K562 (cell line): ENCODE data around the gene TTL. TPM values are rescaled to one million over a fixed set of nuclear protein-coding genes. Genes with fewer than 3 reads are reported as not detected.

Experiments used
- ARHGAP35 ChIP-seq: fragments of 450-650 bp; IDR thresholded peaks from 2 replicates; pipeline ENCODE4 v1.6.1; 2018; ENCODE audit not compliant: partially characterized antibody
- ATF6 ChIP-seq: sonication (generic); formaldehyde crosslinking; IDR thresholded peaks from 2 replicates; pipeline ENCODE4 v1.4.0; 2020; ENCODE audit warnings: mild to moderate bottlenecking, missing genetic modification reagents
- CBX3 ChIP-seq, 2 experiments: IDR thresholded peaks; 1 replicate in 1 of 2; 2 replicates in 1 of 2; pipeline ENCODE4 v1.6.1; 2012; ENCODE audit warnings: inconsistent platforms in 2 of 2, low read length in 2 of 2, borderline replicate concordance in 1 of 2, control low read depth in 1 of 2
- CREM ChIP-seq: IDR thresholded peaks from 2 replicates; pipeline ENCODE4 v1.6.1; 2014; ENCODE audit warnings: antibody characterized with exemption, low read depth
- FOXJ2 ChIP-seq: fragments of 200-800 bp; sonication (Bioruptor generic); IDR thresholded peaks from 2 replicates; pipeline ENCODE4 v1.6.1; 2016; ENCODE audit warnings: missing genetic modification characterization, missing compliant biosample characterization
- FOXM1 ChIP-seq, 2 experiments: fragments of 450-650 bp in 1 of 2; sonication (generic) in 1 of 2; formaldehyde crosslinking in 1 of 2; IDR thresholded peaks; 2 replicates each; pipeline versions ENCODE4 v1.6.1 to v1.9.0; 2017 to 2022; ENCODE audit warnings: low read depth in 2 of 2, mild to moderate bottlenecking in 2 of 2, missing genetic modification reagents in 1 of 2, moderate library complexity in 1 of 2
- HNRNPLL ChIP-seq: fragments of 200-400 bp; formaldehyde crosslinking; IDR thresholded peaks from 2 replicates; pipeline ENCODE4 v1.6.1; 2017; ENCODE audit warnings: low read length, low read depth, mild to moderate bottlenecking; ENCODE audit not compliant: poor library complexity, severe bottlenecking
- JUND ChIP-seq, 2 experiments: IDR thresholded peaks; 2 replicates in 1 of 2; 3 replicates in 1 of 2; pipeline ENCODE4 v1.6.1; 2011; ENCODE audit warnings: borderline replicate concordance in 2 of 2, low read depth in 2 of 2, low read length in 2 of 2, improper control_type of control experiment in 1 of 2, missing biosample characterization in 1 of 2, missing genetic modification characterization in 1 of 2, missing genetic modification reagents in 1 of 2
- MCM7 ChIP-seq, 2 experiments: fragments of 450-650 bp; IDR thresholded peaks; 2 replicates each; pipeline ENCODE4 v1.6.1; 2016 to 2018
- MEIS2 ChIP-seq: fragments of 450-650 bp; IDR thresholded peaks from 2 replicates; pipeline ENCODE4 v1.6.1; 2014; ENCODE audit warnings: mild to moderate bottlenecking; ENCODE audit not compliant: partially characterized antibody
- NCOA2 ChIP-seq, 2 experiments: fragments of 450-650 bp; IDR thresholded peaks; 2 replicates each; pipeline ENCODE4 v1.6.1; 2018; ENCODE audit warnings: mild to moderate bottlenecking in 2 of 2, moderate library complexity in 1 of 2; ENCODE audit not compliant: partially characterized antibody in 2 of 2
- NELFE ChIP-seq: IDR thresholded peaks from 2 replicates; pipeline ENCODE4 v1.6.1; 2011; ENCODE audit warnings: mild to moderate bottlenecking; ENCODE audit not compliant: insufficient read depth, insufficient read length
- NFIX ChIP-seq: fragments of 250-450 bp; sonication (Bioruptor Pico); IDR thresholded peaks from 2 replicates; pipeline ENCODE4 v1.4.0; 2020; ENCODE audit warnings: low read depth, mild to moderate bottlenecking, moderate library complexity
- NFXL1 ChIP-seq: fragments of 450-650 bp; formaldehyde crosslinking; IDR thresholded peaks from 2 replicates; pipeline ENCODE4 v1.4.0; 2021; ENCODE audit warnings: mild to moderate bottlenecking
- PHF21A ChIP-seq: fragments of 450-650 bp; IDR thresholded peaks from 2 replicates; pipeline ENCODE4 v1.6.1; 2017; ENCODE audit warnings: low read depth, borderline replicate concordance
- PML ChIP-seq: IDR thresholded peaks from 2 replicates; pipeline ENCODE4 v1.6.1; 2012; ENCODE audit warnings: low read length, inconsistent platforms
- RBM22 ChIP-seq: fragments of 200-400 bp; formaldehyde crosslinking; IDR thresholded peaks from 2 replicates; pipeline ENCODE4 v1.6.1; 2018; ENCODE audit warnings: low read length, low read depth; ENCODE audit not compliant: poor library complexity, severe bottlenecking
- RNF2 ChIP-seq: sonication (generic); IDR thresholded peaks from 2 replicates; pipeline ENCODE4 v1.6.1; 2016
- STAG1 ChIP-seq: sonication (generic); formaldehyde crosslinking; IDR thresholded peaks from 2 replicates; pipeline ENCODE4 v1.5.0; 2020; ENCODE audit warnings: missing genetic modification reagents, borderline replicate concordance
- ZNF146 ChIP-seq: IDR thresholded peaks from one replicate; pipeline ENCODE4 v1.6.1; 2018; ENCODE audit warnings: missing compliant biosample characterization; ENCODE audit not compliant: unreplicated experiment
- ZNF175 ChIP-seq: fragments of 200-800 bp; sonication (Bioruptor generic); IDR thresholded peaks from 2 replicates; pipeline ENCODE4 v1.6.1; 2016; ENCODE audit warnings: low read depth, mild to moderate bottlenecking, missing genetic modification characterization, missing compliant biosample characterization
- ZNF212 ChIP-seq: fragments of 450-650 bp; formaldehyde crosslinking; IDR thresholded peaks from 2 replicates; pipeline ENCODE4 v1.4.0; 2020; ENCODE audit warnings: mild to moderate bottlenecking
- ZNF395 ChIP-seq: fragments of 200-800 bp; sonication (Bioruptor generic); IDR thresholded peaks from 2 replicates; pipeline ENCODE4 v1.6.1; 2017; ENCODE audit warnings: missing genetic modification characterization, missing compliant biosample characterization
- polyA plus RNA-seq, 8 experiments: library from polyadenylated mRNA; depleted of rRNA in 4 of 8; stranded (reverse) in 5 of 8; unstranded in 3 of 8; fragments of >200 nt; fragmentation: Nextera tagmentation in 2 of 8; fragmentation: Illumina TruSeq in 1 of 8; extraction: Ambion mirVana in 2 of 8; extraction: Trizol in 1 of 8; gene quantifications; 2 replicates each; pipeline versions ENCODE4 v1.2.1 to v1.2.3, GENCODE V29; 2011 to 2014; ENCODE audit warnings: inconsistent platforms in 1 of 8, missing spikeins in 1 of 8
- total RNA-seq, 7 experiments: library from RNA; depleted of rRNA in 6 of 7; stranded (reverse); fragments of >200 nt in 6 of 7; fragmentation: Illumina TruSeq in 2 of 7; extraction: Trizol in 2 of 7; gene quantifications; 2 replicates each; pipeline versions ENCODE4 v1.2.1 to v1.2.3, GENCODE V29; 2011 to 2021; ENCODE audit warnings: low replicate concordance in 1 of 7

TTL gene
- total and polyA plus RNA-seq, 9 of the 15 experiments (the other 6 are each of a cell fraction or from before 2014, with no cell fraction given): 9.4 to 54.4 (median 34.9) TPM

- TF ChIP-seq RNF2 (no peak; the same call in 1 of the 2 replicates), RBM22 (no peak), PHF21A (no peak), ZNF395 (CRISPR knock-in tag) (peak; percentile 85), JUND (IDR thresholded peaks at IDR 0.05; ENCODE audit: borderline replicate concordance, low read depth, low read length) (peak; percentile 85), JUND (tag; IDR thresholded peaks at IDR 0.05; ENCODE audit: borderline replicate concordance, low read depth, low read length) (peak; percentile 78; the same call in 2 of the 3 replicates), CBX3 (IDR thresholded peaks at IDR 0.05; ENCODE audit: borderline replicate concordance in 1 of 2, low read length in 2 of 2) (no peak), ZNF175 (peak; percentile 75; the same call in 1 of the 2 replicates), FOXM1 (IDR thresholded peaks at IDR 0.05; ENCODE audit: low read depth) (no peak), FOXM1 (CRISPR knock-in tag; IDR thresholded peaks at IDR 0.05; ENCODE audit: low read depth) (peak; percentile 69; the same call in 1 of the 2 replicates), CREM (peak; percentile 94), HNRNPLL (peak; percentile 38), ZNF212 (CRISPR knock-in tag) (no peak), NFXL1 (CRISPR knock-in tag) (no peak), MEIS2 (peak; percentile 58), NCOA2 (IDR thresholded peaks at IDR 0.05; ENCODE audit: partially characterized antibody in 2 of 2) (no peak), MCM7 (IDR thresholded peaks at IDR 0.05) (no peak), ARHGAP35 (no peak), NFIX (no peak), NELFE (no peak), ATF6 (CRISPR knock-in tag) (peak; percentile 65; the same call in 1 of the 2 replicates), STAG1 (no peak), PML (peak; percentile 55), ZNF146 (CRISPR knock-in tag) (no peak), FOXJ2 (tag) (peak; percentile 81)
Measured at GRCh38 chr2:112584134-112584890, 102.4 kb downstream of the TTL start, which contains the start of gene CHCHD5 (continued).
